Natural killer cell (primary cell): ENCODE results near the gene SYNDIG1. TPM values are rescaled to one million over a fixed set of nuclear protein-coding genes. Genes with fewer than 3 reads are reported as not detected.

Experiments
- ATAC-seq, 3 donors: fragments of 150-1000 bp in 2 of 3; fragments of 200-7000 bp in 1 of 3; cut with Tn5 transposase; 1 replicate in 1 of 3; 2 replicates in 2 of 3; pipeline ENCODE4 v1.10.0; 2021; ENCODE audit warnings: mild to moderate bottlenecking in 2 of 3, moderate library complexity in 2 of 3
- DNase-seq, 2 donors: peaks; one replicate each; pipeline versions ENCODE4 v3.0.0 to v3.0.0-alpha.2; 2013 to 2021; ENCODE audit warnings: mixed read lengths in 1 of 2
- H3K27ac ChIP-seq: one replicate; pipeline ENCODE4 v1.5.1; 2013; ENCODE audit warnings: mild to moderate bottlenecking, low read length
- H3K27me3 ChIP-seq: one replicate; pipeline ENCODE4 v1.6.1; 2013; ENCODE audit warnings: low read length; ENCODE audit not compliant: control insufficient read depth, insufficient read depth
- H3K36me3 ChIP-seq: one replicate; pipeline ENCODE4 v1.6.1; 2013; ENCODE audit warnings: low read length; ENCODE audit not compliant: control insufficient read depth, insufficient read depth
- H3K4me1 ChIP-seq: one replicate; pipeline ENCODE4 v1.6.1; 2013; ENCODE audit warnings: low read length; ENCODE audit not compliant: control insufficient read depth, insufficient read depth
- H3K4me3 ChIP-seq: one replicate; pipeline ENCODE4 v1.5.1; 2013; ENCODE audit warnings: low read length
- H3K9me3 ChIP-seq: one replicate; pipeline ENCODE4 v1.6.1; 2013; ENCODE audit warnings: low read length; ENCODE audit not compliant: control insufficient read depth, insufficient read depth
- H3K27ac Mint-ChIP-seq, 2 donors: one replicate each; pipeline ENCODE4 v1.8.0; 2022; ENCODE audit warnings: mild to moderate bottlenecking in 2 of 2, mixed read lengths in 2 of 2, moderate library complexity in 1 of 2
- H3K27me3 Mint-ChIP-seq, 2 donors: one replicate each; pipeline ENCODE4 v1.8.0; 2022; ENCODE audit warnings: low read depth in 2 of 2, mixed read lengths in 2 of 2
- H3K36me3 Mint-ChIP-seq: one replicate; pipeline ENCODE4 v1.8.0; 2022; ENCODE audit warnings: mixed read lengths
- H3K4me1 Mint-ChIP-seq, 2 donors: one replicate each; pipeline ENCODE4 v1.8.0; 2022; ENCODE audit warnings: mixed read lengths in 2 of 2
- H3K4me3 Mint-ChIP-seq: one replicate; pipeline ENCODE4 v1.8.0; 2022; ENCODE audit warnings: mild to moderate bottlenecking, moderate library complexity, mixed read lengths
- H3K9me3 Mint-ChIP-seq, 2 donors: one replicate each; pipeline ENCODE4 v1.8.0; 2022; ENCODE audit warnings: mixed read lengths in 2 of 2
- WGBS: methylation state at CpG from one replicate; pipeline ENCODE4 v1.1.7; 2013; ENCODE audit warnings: missing lambda C conversion rate; ENCODE audit not compliant: insufficient coverage; 5-methylcytosine and 5-hydroxymethylcytosine counted together
- intact Hi-C: fragments of 100-400 bp; cut with micrococcal nuclease; formaldehyde crosslinking; loops from one replicate; pipeline ENCODE4 v1.14.2; 2022
- total RNA-seq, 4 donors: library from RNA; stranded (reverse); fragments of 120-200 nt in 1 of 4; gene quantifications; one replicate each; pipeline versions ENCODE4 v1.2.3 to v1.2.4, GENCODE V29; 2013 to 2022
- TF ChIP-seq, protein P1 (sequence below): fragments of 200-600 bp; IDR thresholded peaks from one replicate; pipeline ENCODE4 v1.8.0; 2022; ENCODE audit warnings: antibody characterized with exemption

SYNDIG1 gene
- total RNA-seq, 3 donors from 2014 or later (not counting 1 experiment from before 2014, with no cell fraction given), result not detected

DNA sequence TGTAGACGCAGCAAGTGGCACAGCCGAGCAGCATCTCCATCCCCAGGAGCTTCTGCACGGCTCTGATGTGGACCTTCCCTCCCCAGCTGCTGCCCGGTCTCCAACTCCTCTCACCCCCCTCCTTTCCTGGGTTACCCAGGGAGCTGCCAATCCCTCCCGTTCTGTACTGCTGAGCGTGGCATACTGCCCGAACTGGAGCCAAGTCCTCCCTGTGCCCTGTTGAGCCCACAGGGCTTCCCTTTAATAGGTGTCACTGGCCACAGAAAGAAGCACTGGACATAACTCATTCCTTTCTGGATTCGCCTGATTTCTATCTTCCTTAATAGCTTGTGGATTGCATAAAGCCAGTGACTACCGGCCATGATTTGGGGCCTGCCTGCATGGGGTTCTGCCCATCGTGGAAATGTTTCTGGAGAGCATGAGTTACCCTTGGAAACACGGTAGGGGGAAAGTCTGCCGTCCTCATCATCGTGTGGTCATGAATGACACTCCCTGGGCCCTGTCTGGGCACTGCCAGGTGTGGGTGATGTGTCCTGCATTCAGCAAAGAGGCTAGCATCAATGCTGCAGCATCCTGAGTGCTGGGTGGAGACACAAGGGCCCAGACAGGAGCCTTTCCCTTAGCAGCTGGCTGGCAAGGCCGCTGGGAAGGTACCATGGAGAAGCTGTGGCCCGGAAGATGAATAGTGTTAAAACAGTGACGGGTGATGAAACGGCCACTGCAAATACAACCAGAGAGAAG lies 189.7 kb downstream of the SYNDIG1 start:
- no peaks in the 10 kb centered on the region for H3K4me1 Mint-ChIP-seq
- TF ChIP-seq, protein P1, sequence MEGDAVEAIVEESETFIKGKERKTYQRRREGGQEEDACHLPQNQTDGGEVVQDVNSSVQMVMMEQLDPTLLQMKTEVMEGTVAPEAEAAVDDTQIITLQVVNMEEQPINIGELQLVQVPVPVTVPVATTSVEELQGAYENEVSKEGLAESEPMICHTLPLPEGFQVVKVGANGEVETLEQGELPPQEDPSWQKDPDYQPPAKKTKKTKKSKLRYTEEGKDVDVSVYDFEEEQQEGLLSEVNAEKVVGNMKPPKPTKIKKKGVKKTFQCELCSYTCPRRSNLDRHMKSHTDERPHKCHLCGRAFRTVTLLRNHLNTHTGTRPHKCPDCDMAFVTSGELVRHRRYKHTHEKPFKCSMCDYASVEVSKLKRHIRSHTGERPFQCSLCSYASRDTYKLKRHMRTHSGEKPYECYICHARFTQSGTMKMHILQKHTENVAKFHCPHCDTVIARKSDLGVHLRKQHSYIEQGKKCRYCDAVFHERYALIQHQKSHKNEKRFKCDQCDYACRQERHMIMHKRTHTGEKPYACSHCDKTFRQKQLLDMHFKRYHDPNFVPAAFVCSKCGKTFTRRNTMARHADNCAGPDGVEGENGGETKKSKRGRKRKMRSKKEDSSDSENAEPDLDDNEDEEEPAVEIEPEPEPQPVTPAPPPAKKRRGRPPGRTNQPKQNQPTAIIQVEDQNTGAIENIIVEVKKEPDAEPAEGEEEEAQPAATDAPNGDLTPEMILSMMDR, result no peak
- no peaks in the 10 kb centered on the region for H3K9me3 Mint-ChIP-seq
- no peak overlapping the region for H3K27ac Mint-ChIP-seq
- Histone ChIP-seq H3K4me1 (no peaks in the 10 kb centered on the region), H3K27ac (no peak overlapping the region), H3K9me3 (no peaks in the 10 kb centered on the region), H3K4me3 (no peak overlapping the region), H3K27me3 (no peaks in the 10 kb centered on the region), H3K36me3 (no peaks in the 10 kb centered on the region)
- H3K27me3 Mint-ChIP-seq, result peaks cover 0 to 3% of the 10 kb centered on the region in 2 donors
- ATAC-seq (no peak), DNase-seq (no peak)
- WGBS, result 86% methylated on average over 17 of the region's 17 CpGs
- H3K4me3 Mint-ChIP-seq, result no peak overlapping the region
- no peaks in the 10 kb centered on the region for H3K36me3 Mint-ChIP-seq
- intact Hi-C loops, result no loop called here

DNA sequence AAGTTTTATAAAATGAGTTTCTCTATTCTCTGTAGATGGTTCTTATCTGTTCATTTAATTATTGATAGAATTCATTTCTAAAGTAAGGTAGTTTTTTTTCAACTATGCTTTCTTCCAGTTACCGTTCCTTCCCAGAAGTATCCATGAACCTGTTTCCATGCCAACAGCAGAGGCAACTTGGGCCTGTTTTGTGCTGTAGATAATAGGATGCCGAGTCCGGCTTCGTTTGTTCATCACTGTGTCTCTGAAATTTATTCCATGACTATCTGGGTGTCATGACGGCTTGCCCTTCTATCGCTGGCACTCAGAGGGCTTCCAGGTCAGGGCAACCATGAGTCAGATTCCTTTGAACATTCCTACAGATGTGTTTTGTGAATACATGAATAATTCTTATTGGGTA lies 190.4 kb downstream of the SYNDIG1 start:
- Mint-ChIP-seq H3K36me3 (no peaks in the 10 kb centered on the region), H3K4me3 (no peak overlapping the region), H3K27ac (no peak overlapping the region), H3K27me3 (peaks cover 0 to 3% of the 10 kb centered on the region in 2 donors), H3K9me3 (no peaks in the 10 kb centered on the region), H3K4me1 (no peaks in the 10 kb centered on the region)
- Histone ChIP-seq H3K9me3 (no peaks in the 10 kb centered on the region), H3K27ac (no peak overlapping the region), H3K4me3 (no peak overlapping the region), H3K27me3 (no peaks in the 10 kb centered on the region), H3K36me3 (no peaks in the 10 kb centered on the region), H3K4me1 (no peaks in the 10 kb centered on the region)
- TF ChIP-seq, protein P1, result no peak
- DNase-seq (no peak), ATAC-seq (no peak)
- intact Hi-C loops, result no loop called here
- 96% methylated on average over 6 of the region's 6 CpGs for WGBS

GRCh38 chr20:24660651-24661050 lies 191.2 kb downstream of the SYNDIG1 start:
- 88% methylated on average over 8 of the region's 8 CpGs for WGBS
- TF ChIP-seq, protein P1, result no peak
- Mint-ChIP-seq H3K27me3 (peaks cover 0 to 3% of the 10 kb centered on the region in 2 donors), H3K27ac (no peak overlapping the region), H3K36me3 (no peaks in the 10 kb centered on the region), H3K4me3 (no peak overlapping the region), H3K4me1 (no peaks in the 10 kb centered on the region), H3K9me3 (no peaks in the 10 kb centered on the region)
- Histone ChIP-seq H3K27ac (no peak overlapping the region), H3K36me3 (no peaks in the 10 kb centered on the region), H3K9me3 (no peaks in the 10 kb centered on the region), H3K27me3 (no peaks in the 10 kb centered on the region), H3K4me3 (no peak overlapping the region), H3K4me1 (no peaks in the 10 kb centered on the region)
- intact Hi-C loops, result no loop called here
- no peak for DNase-seq
- no peak for ATAC-seq

DNA sequence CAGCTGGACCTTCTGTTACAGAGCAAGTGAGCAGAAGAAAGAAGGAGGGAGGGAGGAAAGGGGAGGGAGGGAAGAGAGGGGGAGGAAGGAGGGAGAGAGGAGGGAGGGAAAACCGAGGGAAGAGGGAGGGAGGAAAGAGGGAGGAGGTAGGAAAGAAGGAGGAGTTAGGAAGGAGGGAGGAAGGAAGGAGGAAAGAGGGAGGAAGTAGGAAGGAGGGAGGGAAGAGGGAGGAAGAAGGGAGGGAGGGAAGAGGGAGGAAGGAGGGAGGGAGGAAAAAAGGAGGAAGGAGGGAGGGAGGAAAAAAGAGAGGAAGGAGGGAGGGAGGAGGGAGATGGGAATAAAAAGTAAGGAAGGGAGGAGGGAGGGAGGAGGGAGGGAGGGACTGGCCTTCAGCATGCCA lies 191.8 kb downstream of the SYNDIG1 start:
- Mint-ChIP-seq H3K4me1 (no peaks in the 10 kb centered on the region), H3K27ac (no peak overlapping the region), H3K36me3 (no peaks in the 10 kb centered on the region), H3K9me3 (no peaks in the 10 kb centered on the region), H3K27me3 (peaks cover 0 to 3% of the 10 kb centered on the region in 2 donors), H3K4me3 (no peak overlapping the region)
- no peak for DNase-seq
- H3K9me3 ChIP-seq, result no peaks in the 10 kb centered on the region
- no peak overlapping the region for H3K27ac ChIP-seq
- 73% methylated on average over 1 of the region's 1 CpG for WGBS
- no peaks in the 10 kb centered on the region for H3K4me1 ChIP-seq
- no peak overlapping the region for H3K4me3 ChIP-seq
- intact Hi-C loops, result no loop called here
- H3K36me3 ChIP-seq, result no peaks in the 10 kb centered on the region
- ATAC-seq, result no peak
- no peaks in the 10 kb centered on the region for H3K27me3 ChIP-seq
- TF ChIP-seq, protein P1, result no peak
